Endothelial cell of umbilical vein (primary cell): ENCODE results near the gene KCNIP1. TPM values are rescaled to one million over a fixed set of nuclear protein-coding genes. Genes with fewer than 3 reads are reported as not detected.

ENCODE experiments used
- BruUV-seq: library from RNA; stranded (reverse); fragments of 400-500 nt; replicated peaks from 2 replicates; lab custom pipeline; 2021; lab: Mats Ljungman, UMichigan
- CTCF ChIA-PET: fragments of 300-600, 350-600 bp; sonication (Branson Sonifier 250); formaldehyde crosslinking; loops from one replicate; lab custom pipeline; 2021; ENCODE audit warnings: antibody characterized with exemption, inconsistent platforms; lab: Charles Lee
- POLR2A ChIA-PET: fragments of 300-600, 350-600 bp; sonication (Branson Sonifier 250); formaldehyde crosslinking; loops from one replicate; lab custom pipeline; 2021; ENCODE audit warnings: antibody characterized with exemption, inconsistent platforms; lab: Charles Lee
- DNase-seq: peaks from one replicate; pipeline ENCODE4 v3.0.0-alpha.2; 2011; ENCODE audit warnings: low read depth, low spot score
- FAIRE-seq: peaks from 2 replicates; lab custom pipeline; 2011; peaks lifted over from hg19 to GRCh38; lab: Jason Lieb, UNC
- H2AFZ ChIP-seq: 2 replicates; pipeline ENCODE4 v1.6.0; 2012; ENCODE audit warnings: low read depth, low read length, control low read depth, inconsistent platforms
- H3K27ac ChIP-seq: 2 replicates; pipeline ENCODE4 v1.5.1; 2011; ENCODE audit warnings: low read depth, mild to moderate bottlenecking, control low read depth, low read length, moderate library complexity; ENCODE audit not compliant: insufficient read depth
- H3K27me3 ChIP-seq, 2 experiments: 2 replicates each; pipeline versions ENCODE4 v1.6.0 to v1.6.1; 2011; ENCODE audit warnings: low read length in 2 of 2, mixed read lengths in 1 of 2; ENCODE audit not compliant: control insufficient read depth in 2 of 2, insufficient read depth in 2 of 2
- H3K36me3 ChIP-seq, 2 experiments: 2 replicates in 1 of 2; 3 replicates in 1 of 2; pipeline ENCODE4 v1.5.1; 2011; ENCODE audit warnings: low read length in 2 of 2, mild to moderate bottlenecking in 1 of 2, moderate library complexity in 1 of 2; ENCODE audit not compliant: control insufficient read depth in 2 of 2, insufficient read depth in 2 of 2; ENCODE audit errors: extremely low read depth in 1 of 2
- H3K4me1 ChIP-seq: 3 replicates; pipeline ENCODE4 v1.5.1; 2011; ENCODE audit warnings: mild to moderate bottlenecking, low read length; ENCODE audit not compliant: control insufficient read depth, insufficient read depth; ENCODE audit errors: extremely low read depth
- H3K4me2 ChIP-seq: 2 replicates; pipeline ENCODE4 v1.6.1; 2011; ENCODE audit warnings: low read length, control low read depth, mixed read lengths; ENCODE audit not compliant: insufficient read depth
- H3K4me3 ChIP-seq, 3 experiments: fragments of 200-600 bp in 1 of 3; sonication (generic), shearing (Covaris generic) in 1 of 3; replicated peaks in 1 of 3; 2 replicates each; pipeline ENCODE4 v1.5.1; 2011 to 2016; ENCODE audit warnings: control low read depth in 3 of 3, low read length in 3 of 3, mild to moderate bottlenecking in 2 of 3, inconsistent platforms in 1 of 3, low read depth in 1 of 3, moderate library complexity in 1 of 3; ENCODE audit not compliant: insufficient read depth in 1 of 3
- H3K79me2 ChIP-seq: 2 replicates; pipeline ENCODE4 v1.6.0; 2012; ENCODE audit warnings: low read length, inconsistent platforms; ENCODE audit not compliant: control insufficient read depth, insufficient read depth
- H3K9ac ChIP-seq: replicated peaks from 2 replicates; pipeline ENCODE3; 2011; ENCODE audit warnings: low read length, control low read depth; ENCODE audit not compliant: insufficient read depth; ENCODE audit errors: extremely low read depth
- H3K9me1 ChIP-seq: replicated peaks from 3 replicates; pipeline ENCODE4 v1.6.0; 2011; ENCODE audit warnings: mild to moderate bottlenecking, low read length; ENCODE audit not compliant: control insufficient read depth, insufficient read depth; ENCODE audit errors: extremely low read depth
- H3K9me3 ChIP-seq: replicated peaks from 2 replicates; pipeline ENCODE4 v1.5.1; 2012; ENCODE audit warnings: low read length, inconsistent platforms; ENCODE audit not compliant: control insufficient read depth, insufficient read depth
- H4K20me1 ChIP-seq: replicated peaks from 2 replicates; pipeline ENCODE3; 2011; ENCODE audit warnings: mild to moderate bottlenecking, low read length; ENCODE audit not compliant: control insufficient read depth, insufficient read depth; ENCODE audit errors: extremely low read depth
- EZH2 ChIP-seq: IDR thresholded peaks from 2 replicates; pipeline ENCODE4 v1.6.1; 2012; ENCODE audit warnings: borderline replicate concordance, low read depth, mild to moderate bottlenecking, moderate library complexity, low read length, inconsistent platforms; ENCODE audit not compliant: severe bottlenecking
- FOS ChIP-seq: IDR thresholded peaks from 2 replicates; pipeline ENCODE4 v1.6.1; 2011; ENCODE audit warnings: mild to moderate bottlenecking, low read length, moderate library complexity, borderline replicate concordance; ENCODE audit not compliant: insufficient read depth
- GATA2 ChIP-seq: IDR thresholded peaks from 2 replicates; pipeline ENCODE4 v1.7.0; 2011; ENCODE audit warnings: low read depth, mild to moderate bottlenecking, moderate library complexity, mixed read lengths, low read length; ENCODE audit not compliant: insufficient read length, insufficient read depth
- JUN ChIP-seq: IDR thresholded peaks from 2 replicates; pipeline ENCODE4 v1.6.1; 2011; ENCODE audit warnings: borderline replicate concordance, low read depth; ENCODE audit not compliant: insufficient read length, insufficient read depth
- MYC ChIP-seq: IDR thresholded peaks from one replicate; pipeline ENCODE4 v1.6.1; 2011; ENCODE audit warnings: mild to moderate bottlenecking, low read depth, low read length
- POLR2A ChIP-seq: IDR thresholded peaks from 2 replicates; pipeline ENCODE4 v1.6.1; 2012; ENCODE audit warnings: low read depth, mild to moderate bottlenecking, control low read depth, low read length
- POLR2AphosphoS5 ChIP-seq: IDR thresholded peaks from 2 replicates; pipeline ENCODE4 v1.6.1; 2012; ENCODE audit warnings: low read depth, mild to moderate bottlenecking, control low read depth, low read length, moderate library complexity; ENCODE audit not compliant: insufficient read depth
- dilution Hi-C: fragments of 300-500 bp; cut with MboI; formaldehyde crosslinking; loops from one replicate; pipeline ENCODE4 v1.15.0; 2019; ENCODE audit warnings: low sequenced_read_pairs; ENCODE audit not compliant: extremely low pct_ligation_motif_present
- intact Hi-C: fragments of 100-400 bp; cut with micrococcal nuclease; formaldehyde crosslinking; loops from one replicate; pipeline ENCODE4 v1.10.0; 2022
- polyA plus RNA-seq, 4 experiments: library from polyadenylated mRNA; depleted of rRNA in 3 of 4; stranded (reverse) in 3 of 4; unstranded in 1 of 4; fragments of >200 nt; gene quantifications; 2 replicates each; pipeline versions ENCODE4 v1.2.1 to v1.2.3, GENCODE V29; 2011 to 2012; ENCODE audit warnings: missing spikeins in 1 of 4
- total RNA-seq: library from RNA; stranded (reverse); gene quantifications from 2 replicates; pipeline ENCODE4 v1.2.3, GENCODE V29; 2021
- TF ChIP-seq, protein P1 (sequence below), 2 donors: IDR thresholded peaks; 1 replicate in 1 of 2; 2 replicates in 1 of 2; pipeline ENCODE4 v1.5.1; 2011; ENCODE audit warnings: low read length in 2 of 2, mild to moderate bottlenecking in 2 of 2, moderate library complexity in 2 of 2, control low read depth in 1 of 2, inconsistent platforms in 1 of 2, low read depth in 1 of 2; ENCODE audit not compliant: insufficient read depth in 1 of 2; ENCODE audit errors: extremely low read depth in 1 of 2
- TF ChIP-seq, protein P2 (sequence below): IDR thresholded peaks from 2 replicates; pipeline ENCODE4 v1.6.1; 2011; ENCODE audit not compliant: insufficient read depth, insufficient read length

KCNIP1 gene
- total and polyA plus RNA-seq, 2 donors (not counting 3 experiments of a cell fraction or from before 2014, with no cell fraction given) = 0.15 TPM; not detected in 1

DNA sequence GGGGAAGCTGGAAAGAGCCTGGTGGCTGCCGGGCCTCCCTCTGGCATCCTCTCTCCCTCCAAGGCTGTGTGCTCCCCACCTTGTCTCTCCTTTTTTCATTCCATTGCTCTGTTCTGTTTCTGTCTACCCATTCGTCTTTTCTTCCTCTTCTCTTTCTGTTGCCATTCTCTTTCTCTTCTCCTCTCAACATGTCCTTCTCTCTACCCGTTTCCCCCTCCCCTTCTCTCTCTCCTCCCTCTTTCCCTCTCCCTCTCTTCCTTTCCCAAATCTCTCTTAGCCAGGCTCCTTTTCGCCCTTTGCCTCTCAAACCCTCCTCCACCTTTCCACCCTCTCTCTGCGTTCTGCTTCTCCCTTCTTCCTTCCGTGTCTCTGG is 19.4 kb upstream of the KCNIP1 start:
- ChIA-PET POLR2A (no interaction called here), CTCF (interaction anchor here (1.0 to 1.6 kb wide), 4 partner anchors 14 to 258 kb away, joined by 3 to 5 read pairs (median 4); no protein-coding TSS in a partner anchor)
- FAIRE-seq = no peak
- H4K20me1 ChIP-seq = no peaks in the 10 kb centered on the region
- H3K9me1 ChIP-seq = no peaks in the 10 kb centered on the region
- TF ChIP-seq GATA2 (no peak), EZH2 (no peak), JUN (no peak)
- intact Hi-C loops = no loop called here
- H3K4me3 ChIP-seq = no peak overlapping the region
- H3K9me3 ChIP-seq = no peaks in the 10 kb centered on the region
- dilution Hi-C loops = no loop called here
- no peak overlapping the region for H3K4me2 ChIP-seq
- no peak overlapping the region for H2AFZ ChIP-seq
- H3K79me2 ChIP-seq = no peaks in the 10 kb centered on the region
- H3K36me3 ChIP-seq = no peaks in the 10 kb centered on the region
- H3K4me1 ChIP-seq = peaks cover 6% of the 10 kb centered on the region
- DNase-seq = no peak
- no peak overlapping the region for H3K9ac ChIP-seq
- H3K27ac ChIP-seq = no peak overlapping the region
- no peaks in the 10 kb centered on the region for H3K27me3 ChIP-seq
- no TSS peak for BruUV-seq

DNA sequence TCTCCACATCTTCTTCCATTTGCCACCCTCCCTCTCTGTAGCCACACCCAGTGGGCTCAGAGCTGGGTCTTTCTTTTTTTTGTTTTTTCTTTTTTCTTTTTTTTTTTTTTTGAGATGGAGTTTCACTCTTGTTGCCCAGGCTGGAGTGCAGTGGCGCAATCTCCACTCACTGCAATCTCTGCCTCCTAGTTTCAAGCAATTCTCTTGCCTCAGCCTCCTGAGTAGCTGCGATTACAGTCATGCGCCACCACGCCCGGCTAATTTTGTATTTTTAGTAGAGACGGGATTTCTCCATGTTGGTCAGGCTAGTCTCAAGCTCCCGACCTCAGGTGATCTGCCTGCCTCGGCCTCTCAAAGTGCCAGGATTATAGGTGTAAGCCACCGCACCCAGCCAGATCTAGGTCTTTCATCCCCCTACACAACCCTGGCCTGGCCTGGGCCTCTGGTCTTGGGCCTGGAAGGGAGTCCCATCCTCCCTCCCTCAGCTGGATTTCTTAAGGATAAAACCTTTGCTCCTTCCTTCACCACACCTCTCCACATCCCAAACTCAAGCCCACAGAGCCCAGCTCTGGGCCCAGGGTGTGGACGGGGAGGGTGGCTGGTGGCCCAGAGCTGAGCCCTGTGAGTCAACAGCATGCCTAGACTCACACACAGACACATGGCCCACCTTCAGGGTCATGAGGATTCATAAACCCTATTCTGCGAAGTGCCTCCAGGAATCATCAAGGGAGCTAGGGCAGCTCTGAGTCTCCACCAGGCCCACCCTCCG is 18.8 kb upstream of the KCNIP1 start:
- Histone ChIP-seq H3K9me3 (no peaks in the 10 kb centered on the region), H3K4me1 (peaks cover under 1% of the 10 kb centered on the region), H3K9ac (no peak overlapping the region), H3K36me3 (no peaks in the 10 kb centered on the region), H3K27ac (no peak overlapping the region), H3K9me1 (no peaks in the 10 kb centered on the region), H3K79me2 (no peaks in the 10 kb centered on the region), H2AFZ (no peak overlapping the region), H3K4me2 (no peak overlapping the region), H3K4me3 (no peak overlapping the region), H4K20me1 (no peaks in the 10 kb centered on the region), H3K27me3 (no peaks in the 10 kb centered on the region)
- DNase-seq = no peak
- ChIA-PET POLR2A (interaction anchor here (0.7 kb wide), 1 partner anchor 789 kb away, joined by 3 read pairs; no protein-coding TSS in a partner anchor), CTCF (interaction anchor here (1.0 to 1.6 kb wide), 3 partner anchors 15 to 259 kb away, joined by 3 to 5 read pairs (median 4); no protein-coding TSS in a partner anchor)
- FAIRE-seq = no peak
- dilution Hi-C loops (no loop called here), intact Hi-C loops (no loop called here)
- no TSS peak for BruUV-seq
- TF ChIP-seq, protein P1, sequence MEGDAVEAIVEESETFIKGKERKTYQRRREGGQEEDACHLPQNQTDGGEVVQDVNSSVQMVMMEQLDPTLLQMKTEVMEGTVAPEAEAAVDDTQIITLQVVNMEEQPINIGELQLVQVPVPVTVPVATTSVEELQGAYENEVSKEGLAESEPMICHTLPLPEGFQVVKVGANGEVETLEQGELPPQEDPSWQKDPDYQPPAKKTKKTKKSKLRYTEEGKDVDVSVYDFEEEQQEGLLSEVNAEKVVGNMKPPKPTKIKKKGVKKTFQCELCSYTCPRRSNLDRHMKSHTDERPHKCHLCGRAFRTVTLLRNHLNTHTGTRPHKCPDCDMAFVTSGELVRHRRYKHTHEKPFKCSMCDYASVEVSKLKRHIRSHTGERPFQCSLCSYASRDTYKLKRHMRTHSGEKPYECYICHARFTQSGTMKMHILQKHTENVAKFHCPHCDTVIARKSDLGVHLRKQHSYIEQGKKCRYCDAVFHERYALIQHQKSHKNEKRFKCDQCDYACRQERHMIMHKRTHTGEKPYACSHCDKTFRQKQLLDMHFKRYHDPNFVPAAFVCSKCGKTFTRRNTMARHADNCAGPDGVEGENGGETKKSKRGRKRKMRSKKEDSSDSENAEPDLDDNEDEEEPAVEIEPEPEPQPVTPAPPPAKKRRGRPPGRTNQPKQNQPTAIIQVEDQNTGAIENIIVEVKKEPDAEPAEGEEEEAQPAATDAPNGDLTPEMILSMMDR (IDR thresholded peaks at IDR 0.05; ENCODE audit: extremely low read depth in 1 of 2, insufficient read depth in 1 of 2, low read depth in 1 of 2, low read length in 2 of 2) = no peak
- TF ChIP-seq JUN (no peak), EZH2 (no peak), FOS (no peak), MYC (no peak), GATA2 (no peak), POLR2AphosphoS5 (no peak), POLR2A (no peak)
- TF ChIP-seq, protein P2, sequence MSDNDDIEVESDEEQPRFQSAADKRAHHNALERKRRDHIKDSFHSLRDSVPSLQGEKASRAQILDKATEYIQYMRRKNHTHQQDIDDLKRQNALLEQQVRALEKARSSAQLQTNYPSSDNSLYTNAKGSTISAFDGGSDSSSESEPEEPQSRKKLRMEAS = no peak
